Inferior parietal cortex (tissue), 1 donor: ENCODE data around the gene CAT.
"Not testable (repeated sequence)": the region's sequence is repeated elsewhere in the genome, so short reads cannot be mapped to it uniquely, and the experiment has no call there.

ENCODE experiments used
- DNase-seq: peaks from one replicate; pipeline ENCODE4 v3.0.0-alpha.2; 2016; ENCODE audit errors: extremely low spot score

The CAT gene

DNA sequence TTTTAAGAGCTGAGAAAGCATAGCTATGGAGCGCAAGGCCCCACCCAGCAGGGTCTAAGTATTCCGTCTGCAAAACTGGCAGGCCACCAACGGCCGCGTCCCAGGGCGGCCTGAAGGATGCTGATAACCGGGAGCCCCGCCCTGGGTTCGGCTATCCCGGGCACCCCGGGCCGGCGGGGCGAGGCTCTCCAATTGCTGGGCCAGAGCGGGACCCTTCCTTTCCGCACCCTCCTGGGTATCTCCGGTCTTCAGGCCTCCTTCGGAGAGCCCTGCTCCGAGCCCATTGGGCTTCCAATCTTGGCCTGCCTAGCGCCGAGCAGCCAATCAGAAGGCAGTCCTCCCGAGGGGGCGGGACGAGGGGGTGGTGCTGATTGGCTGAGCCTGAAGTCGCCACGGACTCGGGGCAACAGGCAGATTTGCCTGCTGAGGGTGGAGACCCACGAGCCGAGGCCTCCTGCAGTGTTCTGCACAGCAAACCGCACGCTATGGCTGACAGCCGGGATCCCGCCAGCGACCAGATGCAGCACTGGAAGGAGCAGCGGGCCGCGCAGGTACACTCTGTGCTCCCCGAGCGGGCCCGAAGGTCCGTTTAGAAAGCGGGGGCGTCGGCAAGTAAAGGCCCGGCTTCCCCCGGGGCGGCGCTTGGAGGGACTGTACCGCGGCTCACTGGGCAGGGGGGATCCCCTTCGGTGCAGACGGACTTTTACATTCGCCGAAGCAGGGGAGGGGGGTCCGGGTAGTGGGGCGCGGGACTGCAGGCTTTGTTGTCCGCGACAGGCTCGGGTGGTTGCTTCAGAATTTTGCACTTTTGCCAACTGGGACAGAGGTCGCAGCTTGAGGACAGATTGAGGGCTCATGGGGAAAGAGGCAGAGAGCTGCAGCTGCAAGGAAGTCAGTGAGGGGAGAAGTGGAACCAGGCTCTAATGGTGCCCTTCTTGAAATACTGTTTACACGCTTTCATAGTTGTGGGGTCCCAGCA, at the start of gene CAT:
TSS of gene CAT (plus strand) at position 406 of the 979 bp plus-strand sequence. CDS start at position 486, 80 bp downstream.
- peak; percentile 94 for DNase-seq

DNA sequence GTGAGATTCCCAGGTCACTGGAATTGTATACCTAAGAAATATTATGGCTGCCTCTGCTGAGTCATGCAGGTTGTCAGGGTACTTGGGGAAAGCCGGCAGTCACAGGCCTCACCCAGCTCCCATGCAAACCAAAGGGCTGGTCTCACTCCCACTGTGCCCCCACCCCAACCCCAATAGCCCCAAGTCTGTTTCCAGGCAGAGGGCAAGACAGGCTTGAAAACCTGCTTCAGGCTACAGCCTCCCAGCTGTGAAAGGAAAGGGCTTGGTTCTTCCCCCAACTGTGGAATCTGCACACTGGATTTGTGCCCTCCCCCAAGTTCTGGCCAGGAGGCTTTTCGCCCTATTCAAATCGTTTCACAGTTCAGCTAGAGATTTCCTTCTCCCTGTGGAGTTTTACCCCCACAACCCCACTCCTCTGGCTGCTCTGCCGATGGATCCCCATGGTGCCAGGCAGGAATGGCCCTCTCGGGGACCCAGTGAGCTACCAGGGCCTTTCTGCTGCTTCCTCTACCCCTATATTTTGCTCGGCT, 43.9 kb upstream of the CAT start:
- DNase-seq: no peak

DNA sequence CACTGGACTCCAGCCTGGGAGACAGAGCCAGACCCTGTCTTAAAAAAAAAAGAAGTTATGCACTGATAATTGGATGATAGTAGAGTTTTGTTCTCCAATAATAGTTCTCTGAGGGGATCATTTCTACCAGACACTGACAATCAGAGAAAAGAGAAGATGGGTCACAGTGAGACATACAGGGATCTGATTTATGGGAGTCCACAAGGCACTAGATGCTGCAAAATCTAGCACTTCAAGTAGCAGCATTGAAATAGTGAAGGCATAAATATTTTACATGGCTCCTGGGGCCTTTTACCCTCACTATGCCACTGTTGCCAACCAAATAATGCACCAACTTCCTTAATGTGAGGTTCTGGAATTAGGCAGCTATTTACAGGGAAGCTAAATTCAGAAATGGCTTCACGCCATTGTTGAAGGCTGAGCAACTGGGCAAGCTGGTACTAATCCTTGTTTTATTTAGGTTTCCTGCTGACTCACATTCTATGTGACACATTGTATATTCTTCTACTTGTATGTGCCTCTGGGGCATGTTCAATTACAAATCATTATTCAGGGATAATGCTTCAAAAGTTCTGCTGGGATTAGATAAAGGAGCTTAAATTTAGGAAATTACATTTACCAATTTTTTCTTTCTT, 42.7 kb upstream of the CAT start:
- peak; percentile 6 for DNase-seq

DNA sequence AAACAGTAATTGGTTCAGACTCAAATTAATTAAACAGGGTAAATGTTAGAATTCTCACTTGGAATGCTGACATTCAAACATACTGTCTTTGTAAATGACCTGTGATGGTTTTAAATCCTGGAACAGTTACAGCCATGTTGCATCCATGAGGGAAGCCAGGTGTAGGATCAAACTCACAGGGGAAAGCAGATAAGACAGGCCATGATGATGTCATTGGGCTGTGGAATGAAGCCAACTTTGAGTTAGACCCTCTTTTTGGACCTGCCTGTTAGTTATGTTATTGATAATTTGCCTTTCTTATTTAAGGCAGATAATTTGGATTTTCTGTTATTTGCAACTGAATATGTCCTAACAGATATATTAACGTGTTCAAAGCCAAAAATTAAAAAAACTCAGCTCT, 41.6 kb upstream of the CAT start:
- DNase-seq: no peak

DNA sequence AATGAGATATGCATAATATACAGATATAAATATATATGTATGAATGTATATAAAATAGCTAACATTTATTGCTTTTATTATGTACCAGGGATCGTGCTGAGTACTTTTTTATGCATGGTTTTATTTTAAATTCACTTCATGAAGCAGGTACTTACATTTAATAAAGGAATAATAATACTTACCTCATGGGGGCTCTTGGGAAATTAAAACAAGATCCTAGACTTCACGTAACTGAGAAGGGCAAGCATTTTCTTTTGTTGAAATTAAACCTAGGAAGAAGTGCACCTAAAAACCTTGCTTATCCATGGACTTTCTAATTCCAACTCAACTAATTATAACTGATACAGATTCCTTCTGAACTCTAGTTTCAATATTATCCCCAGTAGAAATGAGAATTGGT, 40.9 kb upstream of the CAT start:
- no peak for DNase-seq

DNA sequence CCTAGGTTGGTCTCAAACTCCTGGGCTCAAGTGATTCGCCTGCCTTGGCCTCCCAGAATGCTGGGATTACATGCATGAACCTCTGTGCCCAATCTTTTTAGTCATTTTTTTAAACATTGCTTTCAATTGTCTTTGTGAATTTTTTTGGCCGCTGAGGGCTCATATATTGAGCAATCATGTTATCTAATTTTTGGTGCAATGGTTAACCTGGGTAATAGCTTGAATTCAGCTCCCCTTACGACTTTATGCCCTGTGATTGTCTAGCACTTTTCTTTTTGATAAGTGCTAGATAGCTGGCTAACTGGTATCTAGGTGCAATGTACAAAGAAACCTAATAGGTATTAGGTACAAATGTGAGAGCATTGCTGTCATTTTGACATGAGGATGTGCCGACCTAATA, 35.3 kb upstream of the CAT start:
- DNase-seq: no peak

DNA sequence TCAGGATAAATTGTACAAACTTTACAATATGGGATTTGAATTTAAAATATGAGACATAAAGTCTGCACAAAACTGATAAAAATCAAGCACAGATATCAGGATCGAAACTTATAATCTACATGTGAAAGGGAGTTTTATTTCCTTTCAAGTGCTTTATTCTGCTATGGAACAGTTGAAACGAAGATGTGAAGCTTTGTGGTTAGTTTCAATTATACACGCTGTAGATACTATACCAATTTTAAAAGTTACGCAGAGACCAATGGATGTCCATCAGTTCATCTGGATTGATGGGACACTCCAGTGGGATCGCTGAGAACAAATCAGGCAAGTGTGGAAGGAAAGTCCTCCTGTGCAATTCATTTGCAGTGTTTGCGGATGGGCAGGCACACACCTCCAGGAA, 34.5 kb upstream of the CAT start:
- DNase-seq: no peak

DNA sequence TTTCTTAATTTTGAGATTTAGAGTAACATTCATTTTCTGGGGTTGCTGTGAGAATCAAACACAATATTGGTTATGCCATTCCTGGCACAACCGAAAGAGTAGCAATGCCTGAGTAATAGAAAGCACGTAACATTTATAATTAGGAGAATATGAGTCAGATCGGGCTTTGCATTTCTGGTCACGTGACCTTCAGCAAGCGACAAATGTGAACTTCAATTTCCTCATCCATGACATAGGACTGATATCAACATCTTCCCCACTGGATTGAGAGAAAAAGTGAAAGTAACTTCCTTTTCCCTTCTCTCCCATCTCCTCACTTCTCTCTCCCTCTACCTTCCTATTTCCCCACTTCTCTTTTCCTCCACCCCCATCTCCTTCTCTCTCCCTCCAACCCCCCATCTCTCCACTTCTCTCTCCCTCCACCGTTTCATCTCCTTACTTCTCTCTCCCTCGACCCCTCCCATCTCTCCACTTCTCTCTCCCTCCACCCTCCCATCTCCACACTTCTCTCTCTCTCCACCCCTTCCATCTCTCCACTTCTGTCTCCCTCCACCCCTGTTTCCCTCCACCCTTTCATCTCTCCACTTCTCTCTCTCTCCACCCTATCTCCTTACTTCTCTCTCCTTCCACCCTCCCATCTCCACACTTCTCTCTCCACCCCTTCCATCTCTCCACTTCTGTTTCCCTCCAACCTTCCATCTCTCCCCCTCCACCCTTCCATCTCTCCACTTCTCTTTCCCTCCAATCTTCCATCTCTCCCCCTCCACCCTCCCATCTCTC, 33.5 kb upstream of the CAT start:
- no peak for DNase-seq

DNA sequence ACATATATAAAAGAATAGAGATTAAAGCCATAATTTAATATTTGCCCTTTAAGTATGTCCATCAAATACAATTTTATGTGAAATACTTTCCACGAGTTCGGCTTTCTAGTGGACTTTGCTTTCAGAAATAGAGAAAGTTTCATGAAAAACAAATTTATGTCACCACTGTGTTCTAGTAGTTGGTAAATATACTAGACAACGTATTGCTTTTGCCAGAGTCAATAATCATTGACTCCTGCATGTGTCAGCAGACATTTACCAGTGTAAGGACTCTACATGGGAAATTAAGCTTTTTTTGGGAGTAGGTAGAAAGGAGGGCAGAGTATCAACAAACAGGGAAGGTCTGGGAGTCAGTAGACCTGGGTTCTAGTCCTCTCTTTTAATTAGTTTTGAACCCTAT, 32.3 kb upstream of the CAT start:
- DNase-seq: no peak

DNA sequence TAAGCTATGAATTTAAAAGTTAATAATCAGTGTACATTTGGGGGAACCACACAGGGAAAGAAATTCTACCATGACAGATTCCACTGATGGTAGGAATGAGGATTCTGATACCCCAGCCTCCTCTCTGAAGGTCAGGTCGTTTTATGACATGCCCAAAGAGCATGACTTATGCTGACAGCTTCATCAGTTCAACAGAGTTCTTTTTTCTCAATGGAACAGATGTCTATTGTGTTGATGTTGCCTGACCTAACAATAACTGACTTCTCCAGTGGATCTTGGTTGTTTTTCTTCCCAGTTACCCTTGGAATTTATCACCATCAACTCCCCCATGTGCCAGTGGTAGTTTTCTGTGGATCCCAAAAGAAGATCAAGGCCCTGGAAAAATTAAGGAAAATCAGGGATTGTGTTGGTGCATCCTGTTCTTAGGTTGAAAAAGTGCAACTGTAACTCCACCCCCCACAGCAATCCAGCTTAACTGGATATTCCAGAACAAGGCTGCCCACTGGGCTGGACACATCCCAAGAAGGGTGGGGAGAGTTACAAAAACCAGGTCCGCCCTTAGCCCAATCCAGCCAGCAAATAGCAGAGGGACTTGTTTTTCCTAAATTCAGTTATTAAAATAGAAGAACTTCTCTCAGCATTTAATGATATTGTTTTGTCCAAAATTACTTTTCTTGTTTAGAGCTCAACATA, 31.5 kb upstream of the CAT start:
- DNase-seq: no peak

DNA sequence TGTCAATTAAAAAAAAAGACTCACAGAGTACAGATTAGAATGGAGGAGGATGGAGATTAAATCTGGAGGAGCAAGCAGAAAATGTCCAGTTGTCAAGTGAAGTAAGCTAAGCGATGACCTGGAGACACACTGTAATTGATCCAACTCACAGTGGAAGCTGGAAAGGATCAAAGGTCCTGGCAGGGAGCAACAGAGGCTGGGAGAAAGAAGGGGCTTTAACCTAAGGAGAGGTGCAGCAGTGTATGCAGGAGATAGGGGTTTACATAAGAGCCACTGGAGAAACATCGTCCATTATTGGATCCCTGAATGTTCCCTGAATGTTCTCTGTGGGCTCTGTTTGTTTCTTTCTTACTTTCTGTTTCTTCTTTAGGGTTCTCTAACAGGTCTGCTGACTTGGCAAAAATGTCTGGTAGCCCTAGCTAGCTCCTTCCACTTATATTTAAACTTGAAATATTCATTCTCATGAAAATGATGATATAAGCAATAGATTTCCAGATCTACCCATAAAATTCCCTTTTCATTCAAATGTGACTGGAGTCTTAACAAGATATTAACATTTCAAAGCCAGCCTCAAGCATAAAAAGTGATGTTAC, 30.1 kb upstream of the CAT start:
- no peak for DNase-seq

DNA sequence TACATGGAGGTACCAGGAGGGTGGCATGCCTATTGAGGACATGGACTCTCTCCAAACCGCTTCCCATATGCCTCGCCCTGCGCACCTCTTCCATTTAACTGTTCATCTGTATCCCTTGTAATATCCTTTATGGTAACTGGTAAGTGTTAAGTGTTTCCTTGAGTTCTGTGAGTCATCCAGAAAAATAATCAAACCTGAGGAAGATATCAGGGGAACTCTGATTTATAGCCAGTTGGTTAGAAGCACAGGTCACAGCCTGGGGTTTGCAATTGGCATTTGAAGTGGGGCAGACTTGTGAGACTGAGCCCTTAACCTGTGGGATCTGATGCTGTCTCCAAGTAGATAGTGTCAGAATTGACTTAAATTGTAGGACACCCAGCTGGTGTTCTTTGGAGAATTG, 27.6 kb upstream of the CAT start:
- DNase-seq: no peak

DNA sequence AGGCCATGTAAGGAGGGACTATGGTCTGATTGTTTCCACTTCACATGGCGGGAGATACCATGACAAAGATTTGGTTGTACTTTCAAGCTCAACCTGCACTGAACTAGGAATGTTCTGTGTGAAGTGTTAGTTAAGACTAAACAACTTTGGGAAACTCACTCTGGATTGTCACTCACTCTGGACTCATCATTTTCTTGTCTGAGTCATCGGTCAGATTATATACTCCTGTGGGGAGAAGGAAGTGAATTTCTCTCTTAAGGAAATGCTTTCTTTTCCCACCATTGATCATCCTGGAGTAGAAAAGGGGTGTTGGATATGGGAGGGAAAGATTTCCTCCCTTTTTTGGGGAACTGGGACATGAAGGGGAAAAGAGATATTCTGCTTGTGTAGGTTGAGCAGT, 26.9 kb upstream of the CAT start:
- DNase-seq: no peak

DNA sequence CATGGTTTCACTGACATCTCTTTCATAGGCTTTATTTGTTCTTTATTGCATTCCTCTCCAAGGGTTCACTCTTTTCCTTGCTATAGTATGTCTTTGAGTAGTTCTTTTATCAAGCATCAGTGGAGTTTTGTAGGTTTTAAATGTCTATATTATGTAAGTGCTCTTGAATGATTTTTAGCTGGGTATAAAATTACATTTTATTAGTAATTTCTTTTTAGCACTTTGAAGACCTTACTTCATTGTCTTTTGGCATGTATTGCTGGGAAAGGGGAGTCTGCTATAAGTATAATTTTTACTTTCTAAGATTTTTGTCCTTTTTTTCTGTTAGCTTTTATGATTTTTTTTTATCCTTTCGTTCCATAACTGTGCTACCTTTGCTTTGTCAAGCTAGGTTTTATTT, 25.5 kb upstream of the CAT start:
- DNase-seq: no peak

DNA sequence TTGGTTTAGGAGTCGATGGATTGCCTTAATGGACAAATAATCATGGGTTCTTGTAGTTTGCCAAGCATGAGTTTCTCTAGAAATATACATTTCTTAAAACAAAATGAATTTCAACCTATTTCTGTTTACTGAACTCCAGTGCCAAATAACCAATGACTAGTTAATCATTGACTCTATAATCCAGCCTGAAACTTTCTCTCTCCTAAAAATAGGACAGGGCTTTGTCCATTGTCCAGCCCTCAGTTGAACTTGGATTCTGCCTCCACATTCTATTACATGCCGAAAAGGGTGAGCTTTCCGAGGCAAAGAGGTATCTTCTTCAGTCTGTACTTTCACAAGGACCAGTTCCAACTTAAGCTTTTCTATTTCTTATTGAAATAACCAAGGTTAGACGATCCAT, 23.2 kb upstream of the CAT start:
- no peak for DNase-seq

DNA sequence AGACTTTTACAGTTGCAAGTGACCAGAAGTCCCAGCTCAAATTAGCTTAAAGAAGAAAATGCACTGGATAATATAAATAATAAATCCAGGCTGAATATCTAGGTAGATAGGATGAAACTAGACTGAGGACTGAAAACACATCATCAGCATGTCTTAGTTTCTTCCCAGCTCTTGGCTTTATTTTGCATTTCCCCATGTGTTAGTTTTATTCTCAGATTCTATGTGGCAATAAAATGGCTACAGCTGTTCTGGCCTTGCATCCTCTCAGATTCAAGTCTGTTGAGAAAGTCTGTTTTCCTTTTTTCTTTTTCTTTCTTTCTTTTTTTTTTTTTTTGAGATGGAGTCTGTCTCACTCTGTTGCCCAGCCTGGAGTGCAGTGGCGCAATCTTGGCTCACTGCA, 22.6 kb upstream of the CAT start:
- no peak for DNase-seq

DNA sequence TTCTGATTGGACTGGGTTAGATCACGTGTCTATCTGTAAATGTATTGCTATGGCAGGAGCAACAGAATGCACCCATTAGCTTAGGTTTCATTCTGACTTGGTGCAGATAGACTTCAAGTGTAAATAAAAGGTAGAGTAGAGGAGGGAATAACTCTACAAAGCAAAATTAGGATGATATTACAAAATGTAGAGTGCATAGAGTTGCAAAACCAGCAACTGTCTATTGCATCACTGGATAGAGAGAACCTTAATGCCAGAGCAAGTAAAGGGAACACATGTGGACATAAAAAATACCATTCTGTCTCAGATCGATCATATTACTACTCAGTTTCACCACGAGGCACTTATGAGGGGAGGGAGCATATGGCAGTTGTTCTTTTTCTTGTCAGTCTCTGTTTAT, 22.0 kb upstream of the CAT start:
- DNase-seq: no peak

DNA sequence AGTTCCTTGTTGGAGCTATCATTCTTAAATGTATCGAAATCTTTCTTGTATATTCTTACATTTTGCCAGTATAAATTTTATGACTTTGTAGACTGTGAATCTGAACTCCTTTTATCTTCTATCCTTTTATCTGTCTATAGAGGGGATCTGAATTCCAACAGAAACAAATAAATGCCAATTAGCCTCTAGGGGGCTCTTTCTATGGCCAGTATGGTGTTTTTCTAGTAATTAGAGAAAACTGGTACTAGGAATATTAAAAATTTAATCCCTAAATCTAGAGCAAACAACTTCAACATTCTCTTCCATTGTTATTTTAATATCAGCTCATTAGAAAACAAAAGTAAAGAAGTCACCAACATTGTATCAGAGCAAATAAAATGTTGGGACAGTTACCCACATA, 21.5 kb upstream of the CAT start:
- no peak for DNase-seq

DNA sequence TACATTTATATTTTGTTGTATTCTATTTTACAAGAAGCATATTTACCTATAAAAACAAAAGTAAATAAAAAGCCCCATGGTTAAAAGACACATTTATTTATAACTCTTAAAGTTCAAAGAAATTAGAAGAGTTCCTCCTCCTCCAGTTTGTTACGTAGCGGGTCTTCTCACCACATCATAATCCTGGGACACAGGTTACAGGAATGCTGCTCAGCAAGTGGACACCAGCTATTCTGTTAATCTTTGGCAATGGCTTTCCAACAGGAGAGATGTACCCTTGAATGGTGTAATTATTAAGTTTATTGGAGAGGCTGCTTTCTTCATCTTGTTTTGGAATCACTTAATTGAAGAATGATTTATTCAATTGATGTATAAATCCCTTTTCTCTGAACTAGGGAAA, 19.6 kb upstream of the CAT start:
- DNase-seq: no peak

DNA sequence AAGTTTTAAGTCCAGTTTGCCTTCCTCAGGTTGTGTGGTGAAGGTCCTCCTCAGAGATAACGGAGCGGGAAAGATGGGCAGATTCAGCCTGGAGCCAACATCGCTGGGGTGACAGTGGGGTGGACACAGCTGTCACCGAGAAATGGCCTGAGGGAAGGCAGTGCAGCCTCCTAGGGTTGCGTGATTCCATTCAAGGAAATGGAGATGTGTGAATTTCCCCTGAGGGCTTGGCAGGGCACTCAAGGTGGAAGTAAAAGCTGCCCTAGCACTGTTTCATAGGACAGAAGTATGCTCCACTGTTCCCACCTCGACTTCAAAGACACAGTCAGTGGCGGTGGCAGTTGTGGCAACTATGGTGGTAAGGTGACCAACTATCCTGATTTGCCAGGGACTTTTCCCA, 15.4 kb upstream of the CAT start:
- no peak for DNase-seq

DNA sequence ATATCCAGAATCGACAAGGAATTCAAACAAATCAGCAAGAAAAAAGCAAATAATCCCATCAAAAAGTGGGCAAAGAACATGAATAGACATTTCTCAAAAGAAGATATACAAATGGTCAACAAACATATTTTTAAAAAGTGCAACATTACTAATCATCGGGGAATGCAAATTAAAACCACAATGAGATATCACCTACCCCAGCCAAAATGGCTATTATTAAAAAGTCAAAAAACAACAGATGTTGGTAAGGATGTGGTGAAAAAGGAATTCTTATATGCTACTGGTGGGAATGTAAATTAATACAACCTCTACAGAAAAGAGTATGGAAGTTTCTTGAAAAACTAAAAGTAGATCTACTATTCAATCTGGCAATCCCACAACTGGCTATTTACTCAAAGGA, 13.9 kb upstream of the CAT start:
- not testable (repeated sequence) for DNase-seq
